Liver (tissue), 9 donors: Measurements from ENCODE around the gene KCNJ4. TPM values are rescaled to one million over a fixed set of nuclear protein-coding genes. Genes with fewer than 3 reads are reported as not detected.

Experiments
- DNase-seq: peaks from one replicate; pipeline ENCODE4 v3.0.0-alpha.2; 2017; ENCODE audit warnings: low spot score
- H3K27ac ChIP-seq, 2 donors: one replicate each; pipeline ENCODE4 v1.7.0; 2013; ENCODE audit warnings: inconsistent platforms in 2 of 2, low read length in 2 of 2, control low read depth in 1 of 2, low read depth in 1 of 2, mild to moderate bottlenecking in 1 of 2
- H3K27me3 ChIP-seq, 4 donors: one replicate each; pipeline versions ENCODE4 v1.6.1 to v1.7.0; 2013; ENCODE audit warnings: low read length in 3 of 4, inconsistent platforms in 1 of 4, mild to moderate bottlenecking in 1 of 4, moderate library complexity in 1 of 4; ENCODE audit not compliant: control insufficient read depth in 4 of 4, insufficient read depth in 4 of 4
- H3K36me3 ChIP-seq, 4 donors: one replicate each; pipeline versions ENCODE4 v1.6.1 to v1.7.0; 2013; ENCODE audit warnings: low read length in 3 of 4, mild to moderate bottlenecking in 3 of 4, low read depth in 1 of 4, moderate library complexity in 1 of 4; ENCODE audit not compliant: control insufficient read depth in 4 of 4, insufficient read depth in 3 of 4
- H3K4me1 ChIP-seq, 4 donors: one replicate each; pipeline versions ENCODE4 v1.6.1 to v1.7.0; 2013; ENCODE audit warnings: low read length in 3 of 4, mild to moderate bottlenecking in 3 of 4, moderate library complexity in 1 of 4; ENCODE audit not compliant: control insufficient read depth in 4 of 4, insufficient read depth in 4 of 4
- H3K4me3 ChIP-seq, 3 donors: one replicate each; pipeline versions ENCODE4 v1.6.1 to v1.7.0; 2013; ENCODE audit warnings: low read length in 3 of 3, control low read depth in 1 of 3, low read depth in 1 of 3, mild to moderate bottlenecking in 1 of 3
- H3K9ac ChIP-seq, 2 donors: one replicate each; pipeline ENCODE4 v1.7.0; 2013; ENCODE audit warnings: low read length in 2 of 2, mild to moderate bottlenecking in 2 of 2, moderate library complexity in 2 of 2, control low read depth in 1 of 2, low read depth in 1 of 2
- H3K9me3 ChIP-seq, 4 donors: one replicate each; pipeline versions ENCODE4 v1.6.1 to v1.7.0; 2013; ENCODE audit warnings: low read length in 3 of 4; ENCODE audit not compliant: control insufficient read depth in 4 of 4
- EGR1 ChIP-seq, 2 donors: IDR thresholded peaks; 2 replicates each; pipeline ENCODE4 v1.6.1; 2016 to 2018; ENCODE audit warnings: antibody characterized with exemption in 2 of 2, low read depth in 2 of 2
- FOXA1 ChIP-seq: IDR thresholded peaks from 2 replicates; pipeline ENCODE4 v1.6.1; 2016; ENCODE audit warnings: antibody characterized with exemption
- FOXA2 ChIP-seq: IDR thresholded peaks from 2 replicates; pipeline ENCODE4 v1.6.1; 2016; ENCODE audit warnings: antibody characterized with exemption
- GABPA ChIP-seq, 2 donors: IDR thresholded peaks in 1 of 2; conservative IDR thresholded peaks in 1 of 2; 2 replicates each; pipeline ENCODE4 v1.6.1; 2016; ENCODE audit warnings: antibody characterized with exemption in 2 of 2, mild to moderate bottlenecking in 1 of 2, moderate library complexity in 1 of 2
- HNF4A ChIP-seq, 2 donors: conservative IDR thresholded peaks; 2 replicates each; pipeline ENCODE4 v1.6.1; 2016; ENCODE audit warnings: antibody characterized with exemption in 2 of 2, mild to moderate bottlenecking in 2 of 2
- HNF4G ChIP-seq: IDR thresholded peaks from 2 replicates; pipeline ENCODE4 v1.6.1; 2016; ENCODE audit warnings: antibody characterized with exemption
- JUND ChIP-seq, 2 donors: IDR thresholded peaks; 2 replicates each; pipeline ENCODE4 v1.6.1; 2016; ENCODE audit warnings: antibody characterized with exemption in 2 of 2
- NR2F2 ChIP-seq: IDR thresholded peaks from 2 replicates; pipeline ENCODE4 v1.6.1; 2016; ENCODE audit warnings: antibody characterized with exemption
- RAD21 ChIP-seq, 2 donors: IDR thresholded peaks; 2 replicates each; pipeline ENCODE4 v1.6.1; 2016; ENCODE audit warnings: antibody characterized with exemption in 2 of 2, mild to moderate bottlenecking in 2 of 2
- SP1 ChIP-seq: IDR thresholded peaks from 2 replicates; pipeline ENCODE4 v1.6.1; 2018; ENCODE audit warnings: antibody characterized with exemption, mild to moderate bottlenecking
- TAF1 ChIP-seq: conservative IDR thresholded peaks from 2 replicates; pipeline ENCODE4 v1.6.1; 2016; ENCODE audit warnings: antibody characterized with exemption, mild to moderate bottlenecking
- YY1 ChIP-seq: IDR thresholded peaks from 2 replicates; pipeline ENCODE4 v1.6.1; 2016; ENCODE audit warnings: antibody characterized with exemption, mild to moderate bottlenecking
- WGBS: extraction: QIAGEN DNeasy Blood & Tissue Kit; methylation state at CpG from one replicate; pipeline ENCODE4 v1.1.7; 2013; 5-methylcytosine and 5-hydroxymethylcytosine counted together
- polyA plus RNA-seq, 2 donors: library from polyadenylated mRNA; stranded (reverse) in 1 of 2; unstranded in 1 of 2; fragments of 200-250 nt in 1 of 2; fragments of >200 nt in 1 of 2; fragmentation: Nextera tagmentation in 1 of 2; extraction: Ambion mirVana in 1 of 2; gene quantifications; one replicate each; pipeline versions ENCODE4 v1.2.1 to v1.2.3, GENCODE V29; 2013 to 2015
- total RNA-seq, 2 donors: library from RNA; depleted of rRNA; stranded (reverse); fragments of >200 nt; gene quantifications; one replicate each; pipeline ENCODE4 v1.2.3, GENCODE V29; 2014
- TF ChIP-seq, protein P1 (sequence below): IDR thresholded peaks from 2 replicates; pipeline ENCODE4 v1.6.1; 2016; ENCODE audit warnings: antibody characterized with exemption
- TF ChIP-seq, protein P2 (sequence below): IDR thresholded peaks from 2 replicates; pipeline ENCODE4 v1.6.1; 2016; ENCODE audit warnings: antibody characterized with exemption
- TF ChIP-seq, protein P3 (sequence below): fragments of 150-350 bp; IDR thresholded peaks from 2 replicates; pipeline ENCODE4 v1.5.1; 2017; ENCODE audit warnings: improper control_type of control experiment, low read depth, low read length; ENCODE audit not compliant: missing input control
- TF ChIP-seq, protein P4 (sequence below): IDR thresholded peaks from 2 replicates; pipeline ENCODE4 v1.6.1; 2016; ENCODE audit warnings: antibody characterized with exemption
- TF ChIP-seq, protein P5 (sequence below): IDR thresholded peaks from 2 replicates; pipeline ENCODE4 v1.6.1; 2016; ENCODE audit warnings: antibody characterized with exemption, mild to moderate bottlenecking
- donor health status: healthy.
- donor health status: healthy.
- donor health status: healthy.
- donor health status: healthy.
- donor health status: healthy.

Gene KCNJ4
- total and polyA plus RNA-seq, 4 donors: 0.05 TPM; not detected in 3

DNA sequence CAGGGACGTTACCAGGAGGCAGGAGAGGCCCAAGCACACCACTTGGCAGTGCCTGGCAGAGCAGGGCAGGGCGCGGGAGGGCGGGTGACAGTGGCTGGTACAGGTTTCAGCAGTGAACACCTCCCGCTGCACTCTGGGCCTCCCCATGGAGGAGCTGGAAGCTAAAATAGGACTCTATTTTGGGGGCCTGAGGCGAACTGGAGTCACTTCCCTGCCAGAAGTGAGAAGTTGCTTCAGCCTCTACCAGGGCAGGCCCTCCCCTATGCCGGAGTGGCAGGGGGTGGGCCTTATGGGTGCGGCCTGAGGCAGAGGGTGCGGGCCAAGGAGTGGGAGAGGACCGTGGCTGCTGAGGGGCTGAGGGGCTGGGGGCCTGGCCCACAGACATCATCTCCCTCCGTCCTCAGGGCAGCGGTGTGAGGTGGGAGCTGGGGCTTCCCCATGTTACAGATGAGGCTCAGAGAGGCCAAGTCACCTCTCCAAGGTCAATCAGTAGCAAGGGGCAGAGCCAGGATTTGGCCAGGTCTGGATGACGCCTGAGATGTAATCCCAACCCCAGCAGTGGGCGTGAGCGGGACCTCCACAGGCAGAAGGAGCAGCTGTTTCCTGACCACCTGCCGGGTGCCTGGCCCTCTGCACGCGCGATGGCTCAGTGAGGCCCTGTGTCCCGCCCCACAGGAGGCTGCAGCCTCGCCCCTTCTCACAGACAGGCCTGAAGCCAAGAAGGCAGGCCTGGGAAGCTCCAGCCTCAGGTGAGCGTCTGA, 39.3 kb downstream of the KCNJ4 start:
- Histone ChIP-seq H3K9me3 (no peaks in the 10 kb centered on the region), H3K27ac (no peak overlapping the region), H3K36me3 (no peaks in the 10 kb centered on the region), H3K4me3 (no peak overlapping the region), H3K9ac (no peak overlapping the region), H3K27me3 (no peaks in the 10 kb centered on the region), H3K4me1 (peaks cover 0 to 10% (median 5%) of the 10 kb centered on the region in 4 donors)
- DNase-seq: no peak
- 87% methylated on average over 22 of the region's 22 CpGs for WGBS
- TF ChIP-seq EGR1 (IDR thresholded peaks at IDR 0.05; ENCODE audit: low read depth in 2 of 2): no peak
- TF ChIP-seq, protein P1, sequence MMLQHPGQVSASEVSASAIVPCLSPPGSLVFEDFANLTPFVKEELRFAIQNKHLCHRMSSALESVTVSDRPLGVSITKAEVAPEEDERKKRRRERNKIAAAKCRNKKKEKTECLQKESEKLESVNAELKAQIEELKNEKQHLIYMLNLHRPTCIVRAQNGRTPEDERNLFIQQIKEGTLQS: no peak
- TF ChIP-seq, protein P2, sequence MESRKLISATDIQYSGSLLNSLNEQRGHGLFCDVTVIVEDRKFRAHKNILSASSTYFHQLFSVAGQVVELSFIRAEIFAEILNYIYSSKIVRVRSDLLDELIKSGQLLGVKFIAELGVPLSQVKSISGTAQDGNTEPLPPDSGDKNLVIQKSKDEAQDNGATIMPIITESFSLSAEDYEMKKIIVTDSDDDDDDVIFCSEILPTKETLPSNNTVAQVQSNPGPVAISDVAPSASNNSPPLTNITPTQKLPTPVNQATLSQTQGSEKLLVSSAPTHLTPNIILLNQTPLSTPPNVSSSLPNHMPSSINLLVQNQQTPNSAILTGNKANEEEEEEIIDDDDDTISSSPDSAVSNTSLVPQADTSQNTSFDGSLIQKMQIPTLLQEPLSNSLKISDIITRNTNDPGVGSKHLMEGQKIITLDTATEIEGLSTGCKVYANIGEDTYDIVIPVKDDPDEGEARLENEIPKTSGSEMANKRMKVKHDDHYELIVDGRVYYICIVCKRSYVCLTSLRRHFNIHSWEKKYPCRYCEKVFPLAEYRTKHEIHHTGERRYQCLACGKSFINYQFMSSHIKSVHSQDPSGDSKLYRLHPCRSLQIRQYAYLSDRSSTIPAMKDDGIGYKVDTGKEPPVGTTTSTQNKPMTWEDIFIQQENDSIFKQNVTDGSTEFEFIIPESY: no peak
- TF ChIP-seq, protein P3, sequence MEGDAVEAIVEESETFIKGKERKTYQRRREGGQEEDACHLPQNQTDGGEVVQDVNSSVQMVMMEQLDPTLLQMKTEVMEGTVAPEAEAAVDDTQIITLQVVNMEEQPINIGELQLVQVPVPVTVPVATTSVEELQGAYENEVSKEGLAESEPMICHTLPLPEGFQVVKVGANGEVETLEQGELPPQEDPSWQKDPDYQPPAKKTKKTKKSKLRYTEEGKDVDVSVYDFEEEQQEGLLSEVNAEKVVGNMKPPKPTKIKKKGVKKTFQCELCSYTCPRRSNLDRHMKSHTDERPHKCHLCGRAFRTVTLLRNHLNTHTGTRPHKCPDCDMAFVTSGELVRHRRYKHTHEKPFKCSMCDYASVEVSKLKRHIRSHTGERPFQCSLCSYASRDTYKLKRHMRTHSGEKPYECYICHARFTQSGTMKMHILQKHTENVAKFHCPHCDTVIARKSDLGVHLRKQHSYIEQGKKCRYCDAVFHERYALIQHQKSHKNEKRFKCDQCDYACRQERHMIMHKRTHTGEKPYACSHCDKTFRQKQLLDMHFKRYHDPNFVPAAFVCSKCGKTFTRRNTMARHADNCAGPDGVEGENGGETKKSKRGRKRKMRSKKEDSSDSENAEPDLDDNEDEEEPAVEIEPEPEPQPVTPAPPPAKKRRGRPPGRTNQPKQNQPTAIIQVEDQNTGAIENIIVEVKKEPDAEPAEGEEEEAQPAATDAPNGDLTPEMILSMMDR: no peak
- TF ChIP-seq FOXA2: no peak
- no peak for TF ChIP-seq HNF4G
- no peak for TF ChIP-seq TAF1
- no peak for TF ChIP-seq NR2F2
- TF ChIP-seq FOXA1: no peak
- no peak for TF ChIP-seq SP1

DNA sequence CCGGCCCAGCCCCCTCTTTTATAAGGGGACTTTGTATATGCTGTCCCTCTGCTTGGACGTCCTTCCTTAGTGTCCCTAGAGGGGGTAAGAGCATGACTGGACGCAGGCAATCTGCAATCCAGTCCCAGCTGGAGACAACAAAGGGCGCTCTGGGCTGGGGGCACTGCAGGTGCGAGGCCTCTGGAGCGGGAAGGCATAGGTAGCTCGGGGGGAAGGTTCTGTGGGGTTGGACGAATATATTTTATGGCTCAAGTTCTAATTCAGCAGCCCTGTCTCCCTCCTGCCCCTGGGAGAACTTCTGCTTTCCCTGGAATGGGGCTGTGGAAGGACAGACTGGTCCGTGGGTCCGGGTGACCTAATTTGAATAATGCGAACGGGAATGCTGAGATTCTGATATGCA, 40.0 kb downstream of the KCNJ4 start:
- H3K9me3 ChIP-seq: no peaks in the 10 kb centered on the region
- WGBS: 91% methylated on average over 12 of the region's 12 CpGs
- TF ChIP-seq HNF4A (conservative IDR thresholded peaks at IDR 0.05): no peak
- TF ChIP-seq, protein P1: no peak
- TF ChIP-seq JUND (IDR thresholded peaks at IDR 0.05): no peak
- TF ChIP-seq, protein P2: no peak
- no peak for TF ChIP-seq YY1
- no peak for TF ChIP-seq GABPA (IDR thresholded peaks at IDR 0.05 in 1 of 2, conservative IDR thresholded peaks at IDR 0.05 in 1 of 2)
- TF ChIP-seq FOXA2: no peak
- TF ChIP-seq, protein P4, sequence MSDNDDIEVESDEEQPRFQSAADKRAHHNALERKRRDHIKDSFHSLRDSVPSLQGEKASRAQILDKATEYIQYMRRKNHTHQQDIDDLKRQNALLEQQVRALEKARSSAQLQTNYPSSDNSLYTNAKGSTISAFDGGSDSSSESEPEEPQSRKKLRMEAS: no peak
- no peak for TF ChIP-seq RAD21 (IDR thresholded peaks at IDR 0.05)
- TF ChIP-seq, protein P3: no peak
- no peak for TF ChIP-seq HNF4G
- TF ChIP-seq FOXA1: no peak
- TF ChIP-seq, protein P5, sequence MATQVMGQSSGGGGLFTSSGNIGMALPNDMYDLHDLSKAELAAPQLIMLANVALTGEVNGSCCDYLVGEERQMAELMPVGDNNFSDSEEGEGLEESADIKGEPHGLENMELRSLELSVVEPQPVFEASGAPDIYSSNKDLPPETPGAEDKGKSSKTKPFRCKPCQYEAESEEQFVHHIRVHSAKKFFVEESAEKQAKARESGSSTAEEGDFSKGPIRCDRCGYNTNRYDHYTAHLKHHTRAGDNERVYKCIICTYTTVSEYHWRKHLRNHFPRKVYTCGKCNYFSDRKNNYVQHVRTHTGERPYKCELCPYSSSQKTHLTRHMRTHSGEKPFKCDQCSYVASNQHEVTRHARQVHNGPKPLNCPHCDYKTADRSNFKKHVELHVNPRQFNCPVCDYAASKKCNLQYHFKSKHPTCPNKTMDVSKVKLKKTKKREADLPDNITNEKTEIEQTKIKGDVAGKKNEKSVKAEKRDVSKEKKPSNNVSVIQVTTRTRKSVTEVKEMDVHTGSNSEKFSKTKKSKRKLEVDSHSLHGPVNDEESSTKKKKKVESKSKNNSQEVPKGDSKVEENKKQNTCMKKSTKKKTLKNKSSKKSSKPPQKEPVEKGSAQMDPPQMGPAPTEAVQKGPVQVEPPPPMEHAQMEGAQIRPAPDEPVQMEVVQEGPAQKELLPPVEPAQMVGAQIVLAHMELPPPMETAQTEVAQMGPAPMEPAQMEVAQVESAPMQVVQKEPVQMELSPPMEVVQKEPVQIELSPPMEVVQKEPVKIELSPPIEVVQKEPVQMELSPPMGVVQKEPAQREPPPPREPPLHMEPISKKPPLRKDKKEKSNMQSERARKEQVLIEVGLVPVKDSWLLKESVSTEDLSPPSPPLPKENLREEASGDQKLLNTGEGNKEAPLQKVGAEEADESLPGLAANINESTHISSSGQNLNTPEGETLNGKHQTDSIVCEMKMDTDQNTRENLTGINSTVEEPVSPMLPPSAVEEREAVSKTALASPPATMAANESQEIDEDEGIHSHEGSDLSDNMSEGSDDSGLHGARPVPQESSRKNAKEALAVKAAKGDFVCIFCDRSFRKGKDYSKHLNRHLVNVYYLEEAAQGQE: no peak
- TF ChIP-seq TAF1: no peak
- no peak for TF ChIP-seq NR2F2
- H3K4me1 ChIP-seq: peaks cover 0 to 10% (median 5%) of the 10 kb centered on the region in 4 donors
- H3K36me3 ChIP-seq: no peaks in the 10 kb centered on the region
- DNase-seq: no peak
- no peaks in the 10 kb centered on the region for H3K27me3 ChIP-seq
- no peak overlapping the region for H3K9ac ChIP-seq
- H3K4me3 ChIP-seq: no peak overlapping the region
- H3K27ac ChIP-seq: no peak overlapping the region
